ENCODE data around the gene CLDN16.

CLDN16 gene

DNA sequence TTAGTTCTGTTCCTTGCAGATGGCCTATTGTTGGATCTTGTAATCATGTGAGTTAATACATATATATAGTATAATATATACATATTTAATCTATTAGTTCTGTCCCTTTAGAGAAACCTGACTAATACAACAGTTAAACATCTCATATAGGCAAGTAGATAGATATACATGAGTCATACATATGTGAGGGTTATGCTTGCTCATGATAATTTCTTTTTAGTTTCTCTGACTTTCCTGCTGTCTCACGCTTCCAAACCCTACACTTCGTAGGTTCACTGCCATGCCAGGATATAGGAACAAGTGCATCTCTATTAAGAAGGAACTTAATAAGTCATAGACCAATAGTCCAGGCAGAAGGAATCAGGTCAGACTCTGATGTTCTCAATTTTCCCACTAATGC is 16.8 kb upstream of the CLDN16 start:
- TF ChIP-seq, protein P1, sequence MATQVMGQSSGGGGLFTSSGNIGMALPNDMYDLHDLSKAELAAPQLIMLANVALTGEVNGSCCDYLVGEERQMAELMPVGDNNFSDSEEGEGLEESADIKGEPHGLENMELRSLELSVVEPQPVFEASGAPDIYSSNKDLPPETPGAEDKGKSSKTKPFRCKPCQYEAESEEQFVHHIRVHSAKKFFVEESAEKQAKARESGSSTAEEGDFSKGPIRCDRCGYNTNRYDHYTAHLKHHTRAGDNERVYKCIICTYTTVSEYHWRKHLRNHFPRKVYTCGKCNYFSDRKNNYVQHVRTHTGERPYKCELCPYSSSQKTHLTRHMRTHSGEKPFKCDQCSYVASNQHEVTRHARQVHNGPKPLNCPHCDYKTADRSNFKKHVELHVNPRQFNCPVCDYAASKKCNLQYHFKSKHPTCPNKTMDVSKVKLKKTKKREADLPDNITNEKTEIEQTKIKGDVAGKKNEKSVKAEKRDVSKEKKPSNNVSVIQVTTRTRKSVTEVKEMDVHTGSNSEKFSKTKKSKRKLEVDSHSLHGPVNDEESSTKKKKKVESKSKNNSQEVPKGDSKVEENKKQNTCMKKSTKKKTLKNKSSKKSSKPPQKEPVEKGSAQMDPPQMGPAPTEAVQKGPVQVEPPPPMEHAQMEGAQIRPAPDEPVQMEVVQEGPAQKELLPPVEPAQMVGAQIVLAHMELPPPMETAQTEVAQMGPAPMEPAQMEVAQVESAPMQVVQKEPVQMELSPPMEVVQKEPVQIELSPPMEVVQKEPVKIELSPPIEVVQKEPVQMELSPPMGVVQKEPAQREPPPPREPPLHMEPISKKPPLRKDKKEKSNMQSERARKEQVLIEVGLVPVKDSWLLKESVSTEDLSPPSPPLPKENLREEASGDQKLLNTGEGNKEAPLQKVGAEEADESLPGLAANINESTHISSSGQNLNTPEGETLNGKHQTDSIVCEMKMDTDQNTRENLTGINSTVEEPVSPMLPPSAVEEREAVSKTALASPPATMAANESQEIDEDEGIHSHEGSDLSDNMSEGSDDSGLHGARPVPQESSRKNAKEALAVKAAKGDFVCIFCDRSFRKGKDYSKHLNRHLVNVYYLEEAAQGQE (IDR thresholded peaks at IDR 0.05; ENCODE audit: insufficient read depth in 1 of 2, low read depth in 2 of 2, low read length in 2 of 2) = no peak
- TF ChIP-seq POLR2AphosphoS5 (IDR thresholded peaks at IDR 0.05; ENCODE audit: low read depth, low read length) = no peak
- TF ChIP-seq TAF1 (IDR thresholded peaks at IDR 0.05; ENCODE audit: borderline replicate concordance, insufficient read depth, low read length) = no peak
- TF ChIP-seq FOXP2 (optimal IDR thresholded peaks at IDR 0.05; ENCODE audit: borderline replicate concordance, extremely low read depth, extremely low read length, insufficient read depth) = no peak
- TF ChIP-seq SIN3A (IDR thresholded peaks at IDR 0.05; ENCODE audit: borderline replicate concordance, insufficient read depth, low read length) = no peak

DNA sequence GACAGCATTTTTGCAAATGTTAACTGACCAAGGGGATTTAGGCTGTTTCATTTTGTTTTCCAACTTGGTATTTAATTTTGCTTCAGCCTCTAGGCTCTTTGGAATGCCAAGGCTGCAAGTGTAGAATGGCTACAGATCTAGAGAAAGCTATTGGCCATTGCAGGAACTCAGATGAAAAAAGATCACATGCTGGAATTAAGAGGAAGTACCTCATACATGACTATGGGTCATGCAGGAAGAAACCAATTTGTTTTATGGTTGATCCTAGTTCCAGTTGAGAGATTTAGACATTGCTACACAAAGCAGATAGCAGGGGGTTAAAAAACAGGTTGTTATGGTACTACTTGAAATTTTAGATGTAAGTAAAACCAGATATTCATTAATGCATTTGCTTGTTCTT is 12.7 kb upstream of the CLDN16 start:
- TF ChIP-seq TAF1 (IDR thresholded peaks at IDR 0.05; ENCODE audit: borderline replicate concordance, insufficient read depth, low read length) (no peak), POLR2AphosphoS5 (IDR thresholded peaks at IDR 0.05; ENCODE audit: low read depth, low read length) (no peak), FOXP2 (optimal IDR thresholded peaks at IDR 0.05; ENCODE audit: borderline replicate concordance, extremely low read depth, extremely low read length, insufficient read depth) (no peak), SIN3A (IDR thresholded peaks at IDR 0.05; ENCODE audit: borderline replicate concordance, insufficient read depth, low read length) (no peak)
- TF ChIP-seq, protein P1 (IDR thresholded peaks at IDR 0.05; ENCODE audit: insufficient read depth in 1 of 2, low read depth in 2 of 2, low read length in 2 of 2) = no peak

DNA sequence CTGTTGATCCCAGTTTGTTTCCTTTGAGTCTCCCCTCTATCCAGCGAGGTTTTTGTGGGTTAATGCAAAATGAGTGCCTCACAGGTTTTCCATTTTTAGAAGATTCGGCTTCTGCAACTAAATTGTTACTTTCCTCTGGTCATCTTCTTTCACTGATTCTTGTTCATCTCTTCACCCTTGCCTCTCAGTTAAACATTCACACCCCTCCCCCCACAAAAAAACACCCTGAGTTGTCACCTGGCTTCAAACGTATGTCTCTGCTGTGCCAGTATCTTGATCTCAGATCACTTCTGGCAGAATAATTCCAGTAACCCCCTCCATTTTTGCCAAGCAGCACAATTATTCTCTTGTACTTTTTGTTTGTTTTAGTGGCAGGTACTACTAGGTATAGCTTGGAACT is 12.3 kb upstream of the CLDN16 start:
- TF ChIP-seq SIN3A (IDR thresholded peaks at IDR 0.05; ENCODE audit: borderline replicate concordance, insufficient read depth, low read length) (no peak), POLR2AphosphoS5 (IDR thresholded peaks at IDR 0.05; ENCODE audit: low read depth, low read length) (no peak), TAF1 (IDR thresholded peaks at IDR 0.05; ENCODE audit: borderline replicate concordance, insufficient read depth, low read length) (no peak), FOXP2 (optimal IDR thresholded peaks at IDR 0.05; ENCODE audit: borderline replicate concordance, extremely low read depth, extremely low read length, insufficient read depth) (no peak)
- TF ChIP-seq, protein P1 (IDR thresholded peaks at IDR 0.05; ENCODE audit: insufficient read depth in 1 of 2, low read depth in 2 of 2, low read length in 2 of 2) = no peak

DNA sequence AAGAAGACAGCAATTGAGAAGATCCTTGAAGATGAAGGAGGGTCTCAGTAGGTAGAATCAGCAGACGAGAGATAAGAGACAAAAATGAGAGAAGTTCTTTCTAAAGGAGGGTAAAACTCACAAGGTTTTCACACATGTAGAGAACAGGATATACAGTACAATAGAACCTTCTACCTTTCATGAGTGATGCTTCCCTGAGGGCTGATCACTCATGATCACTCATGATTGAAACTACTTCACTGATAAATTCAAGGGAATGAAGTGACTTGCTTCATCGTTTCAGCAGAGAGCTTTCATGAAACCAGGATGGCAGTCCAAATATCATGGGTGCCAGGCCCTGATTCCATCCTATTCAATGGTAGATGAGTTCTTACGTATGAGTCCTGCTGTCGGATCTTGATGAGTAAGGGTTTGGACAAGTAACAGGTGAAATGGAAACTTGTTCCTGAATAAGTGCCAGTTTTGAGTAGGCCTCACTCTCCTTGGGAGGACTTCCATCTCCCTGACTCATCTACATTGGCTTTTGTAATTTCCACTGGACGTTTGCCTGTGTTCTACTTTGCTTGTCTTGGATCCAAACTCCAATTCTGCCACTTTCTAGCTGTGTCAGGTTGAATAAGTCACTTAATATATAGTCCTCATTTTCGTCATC is 9.6 kb upstream of the CLDN16 start:
- no peak for TF ChIP-seq FOXP2 (optimal IDR thresholded peaks at IDR 0.05; ENCODE audit: borderline replicate concordance, extremely low read depth, extremely low read length, insufficient read depth)
- TF ChIP-seq TAF1 (IDR thresholded peaks at IDR 0.05; ENCODE audit: borderline replicate concordance, insufficient read depth, low read length) = no peak
- TF ChIP-seq POLR2AphosphoS5 (IDR thresholded peaks at IDR 0.05; ENCODE audit: low read depth, low read length) = no peak
- no peak for TF ChIP-seq SIN3A (IDR thresholded peaks at IDR 0.05; ENCODE audit: borderline replicate concordance, insufficient read depth, low read length)
- TF ChIP-seq, protein P1 (IDR thresholded peaks at IDR 0.05; ENCODE audit: insufficient read depth in 1 of 2, low read depth in 2 of 2, low read length in 2 of 2) = no peak

Measured in PFSK-1 (cell line).